Psoas muscle (tissue), 8 donors: ENCODE results near the gene NEK6. TPM values are rescaled to one million over a fixed set of nuclear protein-coding genes. Genes with fewer than 3 reads are reported as not detected.

Source experiments
- ATAC-seq, 4 donors: fragments of 200-7000 bp; cut with Tn5 transposase; one replicate each; pipeline ENCODE4 v1.9.1; 2020; ENCODE audit warnings: moderate library complexity in 3 of 4, mild to moderate bottlenecking in 2 of 4
- DNase-seq, 2 donors: peaks; one replicate each; pipeline ENCODE4 v3.0.0-alpha.2; 2020
- H3K27ac ChIP-seq: fragments of 200-600 bp; one replicate; pipeline ENCODE4 v1.8.0; 2022
- H3K27me3 ChIP-seq, 3 donors: fragments of 200-600 bp in 1 of 3; one replicate each; pipeline versions ENCODE4 v1.6.1 to v1.8.0; 2013 to 2022; ENCODE audit warnings: low read length in 2 of 3, mild to moderate bottlenecking in 2 of 3, moderate library complexity in 1 of 3; ENCODE audit not compliant: insufficient read depth in 3 of 3
- H3K36me3 ChIP-seq, 2 donors: fragments of 200-600 bp in 1 of 2; one replicate each; pipeline versions ENCODE4 v1.6.1 to v1.8.0; 2013 to 2022; ENCODE audit warnings: low read depth in 1 of 2, mild to moderate bottlenecking in 1 of 2, moderate library complexity in 1 of 2; ENCODE audit not compliant: insufficient read depth in 1 of 2
- H3K4me1 ChIP-seq: fragments of 200-600 bp; one replicate; pipeline ENCODE4 v1.8.0; 2022
- H3K4me3 ChIP-seq: fragments of 200-600 bp; one replicate; pipeline ENCODE4 v1.8.0; 2022; ENCODE audit warnings: mild to moderate bottlenecking
- H3K9me3 ChIP-seq: fragments of 200-600 bp; one replicate; pipeline ENCODE4 v1.8.0; 2022
- CTCF ChIP-seq: fragments of 200-600 bp; IDR thresholded peaks from one replicate; pipeline ENCODE4 v1.8.0; 2022; ENCODE audit warnings: antibody characterized with exemption
- WGBS, 3 donors: extraction: QIAGEN DNeasy Blood & Tissue Kit; methylation state at CpG; one replicate each; pipeline versions ENCODE4 v1.1.6 to v1.1.7; 2013; 5-methylcytosine and 5-hydroxymethylcytosine counted together
- intact Hi-C, 2 donors: fragments of 100-400 bp; cut with DNase I; formaldehyde crosslinking; loops; one replicate each; pipeline versions ENCODE4 v1.11.0 to v1.14.2; 2022
- polyA plus RNA-seq, 3 donors: library from polyadenylated mRNA; stranded (reverse); fragments of 200-250 nt; gene quantifications; one replicate each; pipeline ENCODE4 v1.2.3, GENCODE V29; 2013
- total RNA-seq, 4 donors: library from RNA; stranded (reverse); fragmentation: NEBNext Ultra II Directional in 2 of 4; extraction: Animal tissue kit (Norgen Biotek cat#: 25700) in 2 of 4; gene quantifications; one replicate each; pipeline versions ENCODE4 v1.2.1 to v1.2.4, GENCODE V29; 2021 to 2023
- donor health status: healthy with polysubstance abuse.
- donor health status: DM: no; HTN: no; CAD: no; lungs with moderate emphysema.
- donor health status: Bipolar disorder and iron deficiency.
- donor health status: healthy.
- donor health status: DM: yes; HTN: yes; CAD: no.
- donor health status: DM: no; HTN: no; CAD: no.
- donor health status: DM: no; HTN: no; CAD: no.
- donor health status: DM: yes; HTN: yes; CAD: no.

NEK6 gene
- total and polyA plus RNA-seq, 7 donors, result 2.0 to 16.0 (median 5.3) TPM

- DNase-seq, result no peak
- no peak overlapping the region for H3K4me3 ChIP-seq
- no peaks in the 10 kb centered on the region for H3K9me3 ChIP-seq
- no peak overlapping the region for H3K27ac ChIP-seq
- intact Hi-C loops, result loop anchor here in 1 of 2 donors (2.0 kb wide), 1 partner anchor 195 kb away; no protein-coding TSS in a partner anchor
- 89 to 90% (median 90%) methylated on average over 12 of the region's 12 CpGs for WGBS, 3 donors
- H3K36me3 ChIP-seq, result peaks cover 3 to 9% of the 10 kb centered on the region in 2 donors
- TF ChIP-seq CTCF, result no peak
- H3K4me1 ChIP-seq, result no peaks in the 10 kb centered on the region
- no peak for ATAC-seq
- H3K27me3 ChIP-seq, result no peaks in the 10 kb centered on the region
Observed at GRCh38 chr9:124321416-124321815, 63.7 kb downstream of the NEK6 start.

GRCh38 chr9:124321935-124322334, 64.2 kb downstream of the NEK6 start:
- H3K4me3 ChIP-seq, result no peak overlapping the region
- H3K9me3 ChIP-seq, result no peaks in the 10 kb centered on the region
- no peak overlapping the region for H3K27ac ChIP-seq
- no peaks in the 10 kb centered on the region for H3K4me1 ChIP-seq
- H3K36me3 ChIP-seq, result peaks cover under 1 to 13% of the 10 kb centered on the region in 2 donors
- WGBS, 3 donors, result 68 to 83% (median 80%) methylated on average over 4 of the region's 4 CpGs
- ATAC-seq, result no peak
- intact Hi-C loops, result loop anchor here in 1 of 2 donors (2.0 kb wide), 1 partner anchor 195 kb away; no protein-coding TSS in a partner anchor
- TF ChIP-seq CTCF, result no peak
- no peak for DNase-seq
- H3K27me3 ChIP-seq, result no peaks in the 10 kb centered on the region

GRCh38 chr9:124322618-124323432, 65.1 kb downstream of the NEK6 start:
- Histone ChIP-seq H3K9me3 (no peaks in the 10 kb centered on the region), H3K4me1 (no peaks in the 10 kb centered on the region), H3K4me3 (no peak overlapping the region), H3K27me3 (no peaks in the 10 kb centered on the region), H3K36me3 (peaks cover 0 to 22% of the 10 kb centered on the region in 2 donors), H3K27ac (no peak overlapping the region)
- intact Hi-C loops, result no loop called here
- no peak for DNase-seq
- no peak for TF ChIP-seq CTCF
- ATAC-seq, result no peak
- WGBS, 3 donors, result 86 to 88% (median 87%) methylated on average over 17 to 18 of the region's 18 CpGs

GRCh38 chr9:124323904-124324303, 66.2 kb downstream of the NEK6 start:
- Histone ChIP-seq H3K9me3 (no peaks in the 10 kb centered on the region), H3K4me1 (no peaks in the 10 kb centered on the region), H3K36me3 (peaks cover 0 to 29% of the 10 kb centered on the region in 2 donors), H3K27ac (no peak overlapping the region), H3K27me3 (no peaks in the 10 kb centered on the region), H3K4me3 (no peak overlapping the region)
- ATAC-seq, result no peak
- no peak for TF ChIP-seq CTCF
- intact Hi-C loops, result no loop called here
- WGBS, 3 donors, result 87 to 94% (median 92%) methylated on average over 8 to 10 of the region's 10 CpGs
- no peak for DNase-seq
